Motor neuron (in vitro differentiated cells): ENCODE data around the gene CTIF. TPM values are rescaled to one million over a fixed set of nuclear protein-coding genes. Genes with fewer than 3 reads are reported as not detected.

ENCODE experiments used
- ATAC-seq, 8 experiments: fragments of 200-7000 bp; cut with Tn5 transposase; replicated peaks in 6 of 8; 2 replicates each; pipeline ENCODE4 v1.8.0; 2021; ENCODE audit warnings: mild to moderate bottlenecking in 8 of 8, moderate library complexity in 8 of 8
- H3K27ac ChIP-seq, 2 donors: fragments of 250-450 bp; sonication (Bioruptor Pico); 2 replicates each; pipeline ENCODE4 v1.9.0; 2021; ENCODE audit warnings: antibody characterized with exemption in 2 of 2, mild to moderate bottlenecking in 2 of 2, moderate library complexity in 1 of 2
- H3K4me1 ChIP-seq, 2 donors: fragments of 250-450 bp; sonication (Bioruptor Pico); replicated peaks in 1 of 2; 2 replicates each; pipeline ENCODE4 v1.6.1; 2021; ENCODE audit warnings: antibody characterized with exemption in 2 of 2, mild to moderate bottlenecking in 2 of 2, moderate library complexity in 1 of 2
- H3K4me3 ChIP-seq, 5 donors: fragments of 250-450 bp; sonication (Bioruptor Pico); 2 replicates each; pipeline ENCODE4 v1.9.0; 2021; ENCODE audit warnings: antibody characterized with exemption in 5 of 5, mild to moderate bottlenecking in 5 of 5, moderate library complexity in 4 of 5
- WGBS, 10 experiments: fragments of 450-650 bp; shearing (Covaris generic); methylation state at CpG; one replicate each; pipeline ENCODE4 v1.0.0; 2022; 5-methylcytosine and 5-hydroxymethylcytosine counted together
- in situ Hi-C, 9 experiments: fragments of 400-800 bp; cut with MboI; loops; one replicate each; pipeline ENCODE4 v1.15.0; 2021; ENCODE audit warnings: low sequenced_read_pairs in 9 of 9, low pct_unique_long_range_greater_than_20kb in 2 of 9; ENCODE audit not compliant: unreplicated experiment in 9 of 9
- total RNA-seq, 8 experiments: library from RNA; unstranded; fragments of 300-600 nt; gene quantifications; 2 replicates each; pipeline versions ENCODE4 v1.2.3 to v1.2.4, GENCODE V29; 2022

Gene CTIF
- total RNA-seq, 8 experiments from 2014 or later, result 17.8 to 85.9 (median 59.8) TPM

- in situ Hi-C loops, result no loop called here
- WGBS, 10 experiments, result 30 to 100% (median 69%) methylated on average over 1 to 6 of the region's 6 CpGs
- Histone ChIP-seq H3K27ac (no peak overlapping the region), H3K4me3 (no peak overlapping the region), H3K4me1 (peaks cover 4 to 13% of the 10 kb centered on the region in 2 donors)
- ATAC-seq, result peak in 1 of 8 experiments; percentile 59
Measured at GRCh38 chr18:48728204-48728833, 189.5 kb downstream of the CTIF start.

DNA sequence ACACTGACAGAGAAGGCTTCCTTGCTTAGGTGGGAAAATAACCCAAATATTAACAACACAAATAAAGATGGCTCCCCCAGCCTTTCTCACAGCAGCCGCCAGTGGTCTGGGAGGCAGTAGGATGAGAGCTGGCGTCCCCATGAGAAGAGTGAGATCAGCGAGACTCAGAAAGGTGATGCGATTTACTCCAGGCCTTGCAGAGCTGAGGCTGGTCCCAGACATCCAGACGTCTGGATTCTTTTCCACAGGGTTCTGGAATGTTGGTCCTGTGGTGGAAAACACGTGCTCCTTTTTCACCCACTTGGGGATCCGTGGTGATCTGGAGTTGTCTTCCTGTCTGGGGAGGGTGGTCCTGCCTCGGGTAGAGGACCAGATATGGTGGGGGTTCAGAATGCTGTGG is 190.6 kb downstream of the CTIF start:
- WGBS, 10 experiments, result 80 to 100% (median 90%) methylated on average over 1 to 5 of the region's 8 CpGs; no CpG with 5 or more reads in 4 of the 10 experiments
- Histone ChIP-seq H3K4me1 (peaks cover 13 to 21% of the 10 kb centered on the region in 2 donors), H3K27ac (no peak overlapping the region), H3K4me3 (no peak overlapping the region)
- in situ Hi-C loops, result no loop called here
- peak in 1 of 8 experiments; percentile 60 for ATAC-seq

- Histone ChIP-seq H3K27ac (no peak overlapping the region), H3K4me3 (no peak overlapping the region), H3K4me1 (peaks cover 18 to 23% of the 10 kb centered on the region in 2 donors)
- ATAC-seq, result no peak
- 86 to 100% methylated on average over 1 to 2 of the region's 12 CpGs; no CpG with 5 or more reads in 8 of the 10 experiments for WGBS, 10 experiments
- in situ Hi-C loops, result no loop called here
Measured at GRCh38 chr18:48730010-48730409, 191.2 kb downstream of the CTIF start.

- H3K4me1 ChIP-seq, result peaks cover 26 to 30% of the 10 kb centered on the region in 2 donors
- peak in 6 of 8 experiments; percentile 9 to 45 (median 25) for ATAC-seq
- in situ Hi-C loops, result no loop called here
- WGBS, 10 experiments, result 40 to 100% (median 94%) methylated on average over 1 to 7 of the region's 11 CpGs; no CpG with 5 or more reads in 5 of the 10 experiments
- H3K27ac ChIP-seq, result peak overlapping the region; percentile 36 to 58
- H3K4me3 ChIP-seq, result no peak overlapping the region
Measured at GRCh38 chr18:48732767-48733424, 194.1 kb downstream of the CTIF start.

DNA sequence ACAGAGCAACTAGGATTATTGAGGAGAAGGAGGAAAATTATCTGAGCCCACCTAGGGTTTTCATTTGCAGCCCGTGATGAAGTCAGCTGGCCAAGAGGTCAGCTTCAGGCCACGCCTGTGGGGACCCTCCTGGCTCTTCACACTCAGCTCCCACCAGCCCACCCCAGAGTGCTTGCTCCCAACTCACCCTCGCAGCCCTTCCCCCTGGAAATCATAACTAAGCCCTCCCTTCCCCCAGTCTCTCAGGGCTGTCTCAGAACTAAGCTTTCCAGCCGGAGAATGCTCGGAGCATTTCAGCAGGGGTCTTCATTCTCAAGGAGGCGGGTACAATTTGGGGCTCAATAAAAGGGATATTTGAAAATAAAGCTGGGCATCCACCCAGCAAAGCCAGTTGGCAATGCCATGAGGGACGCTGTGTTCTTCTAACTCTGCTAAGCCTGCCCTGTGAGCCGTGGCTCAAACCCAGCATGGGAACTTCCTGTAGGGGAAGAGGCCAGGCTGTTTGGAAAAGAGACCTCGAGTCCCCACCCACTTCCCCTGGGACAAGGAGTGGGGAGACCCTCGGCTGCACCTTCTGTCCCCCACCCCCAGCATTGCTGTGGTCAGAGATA is 194.9 kb downstream of the CTIF start:
- in situ Hi-C loops, result no loop called here
- WGBS, 10 experiments, result 20 to 80% (median 49%) methylated on average over 1 to 5 of the region's 10 CpGs; no CpG with 5 or more reads in 4 of the 10 experiments
- H3K27ac ChIP-seq, result peak overlapping the region; percentile 36 to 58
- H3K4me3 ChIP-seq, result no peak overlapping the region
- peak in 5 of 8 experiments; percentile 15 to 61 (median 45) for ATAC-seq
- H3K4me1 ChIP-seq, result peaks cover 26 to 30% of the 10 kb centered on the region in 2 donors

DNA sequence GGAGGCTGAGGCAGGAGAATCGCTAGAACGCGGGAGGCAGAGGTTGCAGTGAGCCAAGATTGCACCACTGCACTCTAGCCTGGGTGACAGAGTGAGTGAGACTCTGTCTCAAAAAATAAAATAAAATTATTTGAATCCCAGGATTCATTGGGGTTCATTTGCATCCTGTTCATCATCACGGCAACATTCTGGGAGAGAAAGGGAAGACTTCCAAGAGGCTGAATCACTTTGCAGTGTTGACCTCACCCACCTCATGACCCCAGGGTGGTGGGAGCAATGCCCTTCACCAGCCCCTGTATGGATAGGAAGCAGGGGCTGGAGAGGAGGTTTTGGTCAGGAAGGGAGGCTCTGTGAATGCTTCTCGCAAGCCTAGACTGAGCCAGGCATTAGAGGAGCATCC is 195.6 kb downstream of the CTIF start:
- 20 to 100% (median 89%) methylated on average over 1 to 4 of the region's 5 CpGs; no CpG with 5 or more reads in 5 of the 10 experiments for WGBS, 10 experiments
- in situ Hi-C loops, result no loop called here
- Histone ChIP-seq H3K27ac (peak overlapping the region in 1 of 2 donors; percentile 22), H3K4me3 (no peak overlapping the region), H3K4me1 (peaks cover 26 to 30% of the 10 kb centered on the region in 2 donors)
- ATAC-seq, result peak in 2 of 8 experiments; percentile 12 to 40

DNA sequence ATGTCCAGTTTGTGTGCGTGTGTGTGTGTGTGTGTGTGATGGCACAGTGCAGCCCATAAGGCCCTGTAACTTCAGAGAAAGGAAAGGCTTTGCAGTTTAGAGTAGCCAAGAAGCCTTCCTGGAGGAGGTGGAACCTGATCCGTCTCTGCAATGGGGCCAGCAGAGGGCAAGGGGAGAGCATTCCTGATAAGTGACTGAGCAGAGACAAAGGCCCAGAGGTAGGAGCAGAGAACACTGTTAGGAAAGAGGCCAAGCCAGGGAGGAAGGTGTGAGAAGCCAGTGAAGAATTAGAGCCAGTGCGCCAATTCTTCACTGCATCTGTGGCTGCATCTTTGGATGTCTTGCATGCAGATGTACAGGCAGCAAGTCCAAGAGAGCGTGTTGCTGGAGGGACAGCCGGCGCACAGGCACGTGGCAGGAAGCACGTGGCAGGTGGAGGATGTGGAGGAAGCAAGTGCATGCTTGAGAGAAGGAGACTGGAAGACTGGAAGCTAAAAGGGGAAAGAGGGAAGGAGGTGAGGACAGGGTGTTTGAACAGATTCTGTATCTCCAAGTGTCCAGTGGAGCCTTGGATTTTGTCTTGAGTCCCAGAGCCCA is 196.3 kb downstream of the CTIF start:
- WGBS, 10 experiments, result 69 to 100% (median 85%) methylated on average over 1 to 6 of the region's 8 CpGs; no CpG with 5 or more reads in 3 of the 10 experiments
- no peak overlapping the region for H3K4me3 ChIP-seq
- peaks cover 26 to 36% of the 10 kb centered on the region in 2 donors for H3K4me1 ChIP-seq
- in situ Hi-C loops, result no loop called here
- peak in 1 of 8 experiments; percentile 10 for ATAC-seq
- H3K27ac ChIP-seq, result no peak overlapping the region

- ATAC-seq, result peak in 1 of 8 experiments; percentile 22
- Histone ChIP-seq H3K27ac (no peak overlapping the region), H3K4me3 (no peak overlapping the region), H3K4me1 (peaks cover 31 to 42% of the 10 kb centered on the region in 2 donors)
- in situ Hi-C loops, result no loop called here
- WGBS, 10 experiments, result 80 to 100% (median 95%) methylated on average over 1 to 12 of the region's 14 CpGs; no CpG with 5 or more reads in 4 of the 10 experiments
Measured at GRCh38 chr18:48735681-48736255, 196.9 kb downstream of the CTIF start.

GRCh38 chr18:48736321-48737260 is 197.8 kb downstream of the CTIF start:
- Histone ChIP-seq H3K4me3 (no peak overlapping the region), H3K4me1 (peaks cover 35 to 43% of the 10 kb centered on the region in 2 donors), H3K27ac (no peak overlapping the region)
- 25 to 100% (median 73%) methylated on average over 2 to 8 of the region's 13 CpGs; no CpG with 5 or more reads in 2 of the 10 experiments for WGBS, 10 experiments
- in situ Hi-C loops, result no loop called here
- ATAC-seq, result peak; percentile 21 to 84 (median 63)

DNA sequence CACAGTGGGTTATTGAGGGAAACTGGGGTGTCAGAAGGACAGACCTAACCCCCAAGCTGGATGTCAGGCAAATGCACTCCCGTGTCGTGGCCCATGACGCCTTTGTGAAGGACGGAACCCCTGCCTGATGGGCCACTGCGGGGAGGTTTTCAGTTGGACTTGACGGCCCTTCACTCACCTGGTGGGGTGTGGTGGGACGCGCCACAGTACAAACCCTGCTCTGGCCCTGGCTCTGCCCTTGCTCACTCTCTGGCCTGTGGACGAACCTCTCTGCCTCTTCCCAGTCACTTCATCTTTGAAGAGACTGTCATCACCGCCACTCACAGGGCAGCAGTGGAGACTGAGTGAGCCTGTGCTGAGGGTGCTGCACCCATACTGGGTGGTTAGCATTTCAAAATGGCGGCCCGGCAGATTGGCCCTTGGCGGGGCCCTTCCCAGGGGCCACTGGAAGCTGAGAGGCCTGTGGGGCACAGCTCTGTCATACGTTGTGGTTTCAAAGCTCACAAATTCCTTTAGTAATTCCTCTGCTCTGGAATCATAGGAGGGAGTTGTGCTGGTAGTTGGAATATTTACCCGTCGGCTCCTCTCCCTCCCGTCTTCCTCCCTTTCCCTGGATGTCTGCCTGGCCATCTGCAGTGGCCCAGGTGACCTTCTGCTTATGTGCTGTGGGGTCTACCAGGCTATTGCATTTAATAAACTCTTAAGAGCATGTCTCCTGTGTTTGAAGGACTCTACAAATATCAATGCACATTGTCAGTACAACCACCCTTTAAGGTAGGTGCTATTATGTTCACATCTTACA is 200.6 kb downstream of the CTIF start:
- WGBS, 10 experiments, result 67 to 100% (median 97%) methylated on average over 1 to 11 of the region's 17 CpGs; no CpG with 5 or more reads in 4 of the 10 experiments
- in situ Hi-C loops, result no loop called here
- ATAC-seq, result no peak
- Histone ChIP-seq H3K27ac (no peak overlapping the region), H3K4me3 (no peak overlapping the region), H3K4me1 (peaks cover 21 to 25% of the 10 kb centered on the region in 2 donors)

- in situ Hi-C loops, result no loop called here
- Histone ChIP-seq H3K4me1 (peaks cover 17 to 22% of the 10 kb centered on the region in 2 donors), H3K27ac (no peak overlapping the region), H3K4me3 (no peak overlapping the region)
- 17 to 100% (median 83%) methylated on average over 1 to 2 of the region's 4 CpGs; no CpG with 5 or more reads in 5 of the 10 experiments for whole genome bisulfite sequencing, 10 experiments
- no peak for ATAC-seq
Measured at GRCh38 chr18:48740068-48740440, 201.2 kb downstream of the CTIF start.
